Transverse colon (tissue), 3 donors: ENCODE data around the gene PML.

Experiments
- POLR2A ChIP-seq: fragments of 450-650 bp; IDR thresholded peaks from one replicate; pipeline ENCODE4 v1.6.1; 2016; ENCODE audit warnings: antibody characterized with exemption, mild to moderate bottlenecking, moderate library complexity
- TF ChIP-seq, protein P1 (sequence below), 5 experiments: fragments of 200-600 bp in 3 of 5; fragments of 450-650 bp in 2 of 5; sonication (generic) in 3 of 5; IDR thresholded peaks; 1 replicate in 2 of 5; 2 replicates in 3 of 5; pipeline ENCODE4 v1.5.1; 2016 to 2017; ENCODE audit warnings: antibody characterized with exemption in 5 of 5, inconsistent platforms in 3 of 5, mild to moderate bottlenecking in 2 of 5, moderate library complexity in 1 of 5

DNA sequence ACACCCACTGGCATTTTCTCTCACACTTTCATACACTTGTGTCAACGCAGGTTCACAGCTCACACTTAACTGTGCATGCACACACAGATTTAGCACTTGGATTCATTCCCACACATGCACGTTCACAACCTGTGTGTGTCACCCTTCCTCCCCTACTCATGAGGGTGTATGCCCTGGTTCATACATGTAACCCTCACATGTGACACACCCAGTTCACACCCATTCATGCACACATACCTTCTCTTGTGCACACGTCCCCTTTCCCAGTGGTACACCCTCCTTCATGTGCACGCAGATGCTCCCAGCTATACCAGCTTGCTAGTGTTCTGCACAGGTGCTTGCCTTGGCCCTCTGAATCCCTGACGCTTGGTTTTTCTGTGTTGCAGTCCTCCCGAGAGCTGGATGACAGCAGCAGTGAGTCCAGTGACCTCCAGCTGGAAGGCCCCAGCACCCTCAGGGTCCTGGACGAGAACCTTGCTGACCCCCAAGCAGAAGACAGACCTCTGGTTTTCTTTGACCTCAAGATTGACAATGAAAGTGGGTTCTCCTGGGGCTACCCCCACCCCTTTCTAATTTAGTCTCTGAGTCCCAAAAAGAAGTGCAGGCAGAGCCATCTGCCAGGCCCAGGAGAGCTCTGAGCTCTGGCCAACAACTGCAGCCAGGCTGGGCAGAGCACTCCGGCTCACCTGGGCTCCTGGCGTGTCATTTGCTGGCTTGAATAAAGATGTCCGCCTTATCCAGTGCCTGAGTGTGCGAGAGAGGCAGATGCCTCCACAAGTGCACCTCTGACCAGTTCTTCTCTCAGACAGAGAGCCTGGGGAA, 48.3 kb downstream of the PML start:
- TF ChIP-seq POLR2A: no peak
- TF ChIP-seq, protein P1, sequence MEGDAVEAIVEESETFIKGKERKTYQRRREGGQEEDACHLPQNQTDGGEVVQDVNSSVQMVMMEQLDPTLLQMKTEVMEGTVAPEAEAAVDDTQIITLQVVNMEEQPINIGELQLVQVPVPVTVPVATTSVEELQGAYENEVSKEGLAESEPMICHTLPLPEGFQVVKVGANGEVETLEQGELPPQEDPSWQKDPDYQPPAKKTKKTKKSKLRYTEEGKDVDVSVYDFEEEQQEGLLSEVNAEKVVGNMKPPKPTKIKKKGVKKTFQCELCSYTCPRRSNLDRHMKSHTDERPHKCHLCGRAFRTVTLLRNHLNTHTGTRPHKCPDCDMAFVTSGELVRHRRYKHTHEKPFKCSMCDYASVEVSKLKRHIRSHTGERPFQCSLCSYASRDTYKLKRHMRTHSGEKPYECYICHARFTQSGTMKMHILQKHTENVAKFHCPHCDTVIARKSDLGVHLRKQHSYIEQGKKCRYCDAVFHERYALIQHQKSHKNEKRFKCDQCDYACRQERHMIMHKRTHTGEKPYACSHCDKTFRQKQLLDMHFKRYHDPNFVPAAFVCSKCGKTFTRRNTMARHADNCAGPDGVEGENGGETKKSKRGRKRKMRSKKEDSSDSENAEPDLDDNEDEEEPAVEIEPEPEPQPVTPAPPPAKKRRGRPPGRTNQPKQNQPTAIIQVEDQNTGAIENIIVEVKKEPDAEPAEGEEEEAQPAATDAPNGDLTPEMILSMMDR (IDR thresholded peaks at IDR 0.05): no peak
